Measurements from ENCODE around the gene MCU. TPM values are rescaled to one million over a fixed set of nuclear protein-coding genes. Genes with fewer than 3 reads are reported as not detected.

Gene MCU
- total and polyA plus RNA-seq, 2 donors (not counting 1 experiment from before 2014, with no cell fraction given): 11.7 to 21.1 TPM

DNA sequence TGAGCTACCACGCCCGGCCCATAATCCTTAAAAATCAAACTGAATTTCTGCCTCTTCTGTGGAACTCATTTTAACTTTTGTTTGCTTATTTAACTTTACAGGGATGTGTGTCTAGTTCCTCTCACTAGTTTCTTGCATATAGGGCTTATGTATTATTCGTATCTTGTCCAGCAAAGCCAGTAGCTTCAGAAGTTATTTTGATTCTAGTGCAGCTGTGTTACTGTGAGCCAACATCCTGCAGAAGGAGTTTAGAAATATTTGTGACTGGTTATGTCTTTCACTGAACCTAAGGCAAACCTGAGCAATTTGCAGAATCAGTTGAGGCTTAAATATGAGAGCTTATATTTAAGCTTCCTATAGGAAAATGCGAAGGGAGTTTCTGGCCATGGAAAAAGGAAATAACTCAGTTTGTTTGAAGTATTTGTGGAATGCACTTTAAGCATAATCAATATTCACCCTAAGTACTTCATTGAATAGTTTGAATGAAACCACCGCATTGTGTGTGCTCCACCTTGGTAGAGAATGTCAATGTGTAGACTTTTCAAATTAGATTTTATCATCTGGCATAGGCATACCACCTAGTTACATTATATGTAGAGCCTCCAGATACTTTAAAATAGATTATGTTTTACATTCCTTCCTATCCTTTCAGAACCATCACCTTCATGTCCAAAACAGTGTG, 90.8 kb downstream of the MCU start:
- peaks cover 3% of the 10 kb centered on the region for H3K79me2 ChIP-seq (ENCODE audit: control insufficient read depth, insufficient read depth, low read length)
- CTCF ChIA-PET: no interaction called here

DNA sequence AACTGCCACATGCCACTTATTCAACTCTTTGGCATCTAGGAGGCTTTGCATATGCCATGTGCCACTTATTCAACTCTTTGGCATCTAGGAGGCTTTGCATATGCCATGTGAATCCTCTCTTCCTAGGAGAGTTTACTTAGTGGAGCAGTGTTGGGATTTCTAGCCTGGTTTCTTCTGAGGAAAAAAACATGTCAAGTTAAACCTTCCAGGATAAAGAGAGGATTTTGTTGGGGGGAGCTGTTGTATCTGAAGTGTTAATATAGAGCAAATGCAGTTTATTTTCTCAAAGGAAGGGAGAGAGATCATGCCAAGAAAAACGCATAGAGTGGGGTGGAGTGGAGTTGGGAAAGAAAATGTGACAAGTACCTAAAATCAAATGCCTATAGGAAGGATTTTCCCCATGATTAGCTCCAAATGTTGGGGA, 91.5 kb downstream of the MCU start:
- H3K36me3 ChIP-seq (replicated peaks in 1 of 2; ENCODE audit: control extremely low read depth in 1 of 2, control insufficient read depth in 1 of 2, extremely low read depth in 1 of 2, insufficient read depth in 2 of 2, low read length in 1 of 2): no peaks in the 10 kb centered on the region
- H3K4me3 ChIP-seq (ENCODE audit: control extremely low read depth in 1 of 5, extremely low read depth in 1 of 5, insufficient read depth in 1 of 5, low read depth in 2 of 5, low read length in 4 of 5): no peak overlapping the region
- TF ChIP-seq EZH2 (IDR thresholded peaks at IDR 0.05; ENCODE audit: borderline replicate concordance, insufficient read depth, low read depth, low read length, poor library complexity, severe bottlenecking): no peak
- TF ChIP-seq, protein P1, sequence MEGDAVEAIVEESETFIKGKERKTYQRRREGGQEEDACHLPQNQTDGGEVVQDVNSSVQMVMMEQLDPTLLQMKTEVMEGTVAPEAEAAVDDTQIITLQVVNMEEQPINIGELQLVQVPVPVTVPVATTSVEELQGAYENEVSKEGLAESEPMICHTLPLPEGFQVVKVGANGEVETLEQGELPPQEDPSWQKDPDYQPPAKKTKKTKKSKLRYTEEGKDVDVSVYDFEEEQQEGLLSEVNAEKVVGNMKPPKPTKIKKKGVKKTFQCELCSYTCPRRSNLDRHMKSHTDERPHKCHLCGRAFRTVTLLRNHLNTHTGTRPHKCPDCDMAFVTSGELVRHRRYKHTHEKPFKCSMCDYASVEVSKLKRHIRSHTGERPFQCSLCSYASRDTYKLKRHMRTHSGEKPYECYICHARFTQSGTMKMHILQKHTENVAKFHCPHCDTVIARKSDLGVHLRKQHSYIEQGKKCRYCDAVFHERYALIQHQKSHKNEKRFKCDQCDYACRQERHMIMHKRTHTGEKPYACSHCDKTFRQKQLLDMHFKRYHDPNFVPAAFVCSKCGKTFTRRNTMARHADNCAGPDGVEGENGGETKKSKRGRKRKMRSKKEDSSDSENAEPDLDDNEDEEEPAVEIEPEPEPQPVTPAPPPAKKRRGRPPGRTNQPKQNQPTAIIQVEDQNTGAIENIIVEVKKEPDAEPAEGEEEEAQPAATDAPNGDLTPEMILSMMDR (IDR thresholded peaks at IDR 0.05): no peak
- no peaks in the 10 kb centered on the region for H3K9me3 ChIP-seq (ENCODE audit: control extremely low read depth in 1 of 3, control insufficient read depth in 2 of 3, insufficient read depth in 1 of 3, low read length in 2 of 3)
- no peaks in the 10 kb centered on the region for H4K20me1 ChIP-seq (ENCODE audit: control insufficient read depth, insufficient read depth, low read length, poor library complexity, severe bottlenecking)
- H3K4me2 ChIP-seq (replicated peaks; ENCODE audit: low read depth, low read length, poor library complexity, severe bottlenecking): no peak overlapping the region
- H3K27ac ChIP-seq (ENCODE audit: low read length in 2 of 2): no peak overlapping the region
- no peaks in the 10 kb centered on the region for H3K4me1 ChIP-seq (ENCODE audit: control insufficient read depth in 2 of 2, insufficient read depth in 2 of 2, low read length in 2 of 2)
- Mint-ChIP-seq H3K27ac (no peak overlapping the region), H3K4me3 (no peak overlapping the region), H3K27me3 (no peaks in the 10 kb centered on the region), H3K4me1 (peaks cover 5% of the 10 kb centered on the region), H3K9me3 (ENCODE audit: insufficient read depth) (no peaks in the 10 kb centered on the region)
- no peak for ATAC-seq (ENCODE audit: low read depth)
- peaks cover 3% of the 10 kb centered on the region for H3K79me2 ChIP-seq (ENCODE audit: control insufficient read depth, insufficient read depth, low read length)
- H3K9ac ChIP-seq (ENCODE audit: low read length): no peak overlapping the region
- no peak overlapping the region for H2AFZ ChIP-seq (ENCODE audit: insufficient read depth, low read depth, low read length, poor library complexity, severe bottlenecking)
- no peak for DNase-seq
- intact Hi-C loops (cut with micrococcal nuclease): no loop called here
- CTCF ChIA-PET: no interaction called here
- WGBS (ENCODE audit: insufficient coverage): 92% methylated on average over 1 of the region's 1 CpG
- POLR2A ChIA-PET: no interaction called here
- no peaks in the 10 kb centered on the region for H3K27me3 ChIP-seq (replicated peaks in 1 of 4; ENCODE audit: control extremely low read depth in 1 of 4, control insufficient read depth in 3 of 4, insufficient read depth in 4 of 4, low read length in 3 of 4)

More for the DNA sequence above, 90.8 kb downstream of the MCU start:
- WGBS (ENCODE audit: insufficient coverage): 100% methylated on average over 1 of the region's 5 CpGs
- Histone ChIP-seq H4K20me1 (ENCODE audit: control insufficient read depth, insufficient read depth, low read length, poor library complexity, severe bottlenecking) (no peaks in the 10 kb centered on the region), H3K9me3 (ENCODE audit: control extremely low read depth in 1 of 3, control insufficient read depth in 2 of 3, insufficient read depth in 1 of 3, low read length in 2 of 3) (no peaks in the 10 kb centered on the region), H3K36me3 (replicated peaks in 1 of 2; ENCODE audit: control extremely low read depth in 1 of 2, control insufficient read depth in 1 of 2, extremely low read depth in 1 of 2, insufficient read depth in 2 of 2, low read length in 1 of 2) (no peaks in the 10 kb centered on the region), H3K4me1 (ENCODE audit: control insufficient read depth in 2 of 2, insufficient read depth in 2 of 2, low read length in 2 of 2) (no peaks in the 10 kb centered on the region), H3K27me3 (replicated peaks in 1 of 4; ENCODE audit: control extremely low read depth in 1 of 4, control insufficient read depth in 3 of 4, insufficient read depth in 4 of 4, low read length in 3 of 4) (no peaks in the 10 kb centered on the region), H2AFZ (ENCODE audit: insufficient read depth, low read depth, low read length, poor library complexity, severe bottlenecking) (no peak overlapping the region), H3K4me2 (replicated peaks; ENCODE audit: low read depth, low read length, poor library complexity, severe bottlenecking) (no peak overlapping the region), H3K4me3 (ENCODE audit: control extremely low read depth in 1 of 5, extremely low read depth in 1 of 5, insufficient read depth in 1 of 5, low read depth in 2 of 5, low read length in 4 of 5) (no peak overlapping the region), H3K27ac (ENCODE audit: low read length in 2 of 2) (no peak overlapping the region), H3K9ac (ENCODE audit: low read length) (no peak overlapping the region)
- TF ChIP-seq, protein P1 (IDR thresholded peaks at IDR 0.05): no peak
- no peak for TF ChIP-seq EZH2 (IDR thresholded peaks at IDR 0.05; ENCODE audit: borderline replicate concordance, insufficient read depth, low read depth, low read length, poor library complexity, severe bottlenecking)
- POLR2A ChIA-PET: no interaction called here
- Mint-ChIP-seq H3K27me3 (no peaks in the 10 kb centered on the region), H3K9me3 (ENCODE audit: insufficient read depth) (no peaks in the 10 kb centered on the region), H3K27ac (no peak overlapping the region), H3K4me1 (peaks cover 2% of the 10 kb centered on the region), H3K4me3 (no peak overlapping the region)
- no peak for ATAC-seq (ENCODE audit: low read depth)
- intact Hi-C loops (cut with micrococcal nuclease): no loop called here
- no peak for DNase-seq

Data from B cell (primary cell).